Measurements from ENCODE around the gene PLEKHA1.

DNA sequence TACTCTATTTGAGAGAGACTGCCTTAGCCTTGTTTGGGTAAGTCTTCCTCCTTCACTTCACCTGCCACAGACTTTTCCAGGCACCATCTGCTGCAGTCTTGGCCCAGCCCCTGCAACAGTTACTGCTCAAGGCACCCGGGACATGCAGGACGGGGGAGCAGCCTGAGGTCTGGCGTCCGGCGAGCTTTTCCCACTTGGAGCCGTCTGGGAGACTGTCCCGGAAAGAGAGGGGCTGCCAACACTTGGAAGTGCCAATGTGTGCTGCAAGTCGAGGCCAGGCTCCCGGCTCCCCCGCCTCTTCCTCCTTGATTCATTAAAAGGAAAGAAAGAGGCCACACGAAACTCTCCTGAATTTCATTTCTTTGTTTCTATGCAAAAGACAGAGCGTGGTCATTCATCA lies 100.6 kb downstream of the PLEKHA1 start:
- TF ChIP-seq CTBP1 (IDR thresholded peaks at IDR 0.05; ENCODE audit: borderline replicate concordance) (no peak), FOXK2 (IDR thresholded peaks at IDR 0.05) (no peak), SUZ12 (IDR thresholded peaks at IDR 0.05) (no peak), SP1 (IDR thresholded peaks at IDR 0.05) (no peak), NFRKB (IDR thresholded peaks at IDR 0.05) (no peak), BHLHE40 (IDR thresholded peaks at IDR 0.05; ENCODE audit: borderline replicate concordance) (no peak), HDGF (IDR thresholded peaks at IDR 0.05; ENCODE audit: borderline replicate concordance) (no peak)
- TF ChIP-seq, protein P1, sequence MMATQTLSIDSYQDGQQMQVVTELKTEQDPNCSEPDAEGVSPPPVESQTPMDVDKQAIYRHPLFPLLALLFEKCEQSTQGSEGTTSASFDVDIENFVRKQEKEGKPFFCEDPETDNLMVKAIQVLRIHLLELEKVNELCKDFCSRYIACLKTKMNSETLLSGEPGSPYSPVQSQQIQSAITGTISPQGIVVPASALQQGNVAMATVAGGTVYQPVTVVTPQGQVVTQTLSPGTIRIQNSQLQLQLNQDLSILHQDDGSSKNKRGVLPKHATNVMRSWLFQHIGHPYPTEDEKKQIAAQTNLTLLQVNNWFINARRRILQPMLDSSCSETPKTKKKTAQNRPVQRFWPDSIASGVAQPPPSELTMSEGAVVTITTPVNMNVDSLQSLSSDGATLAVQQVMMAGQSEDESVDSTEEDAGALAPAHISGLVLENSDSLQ (IDR thresholded peaks at IDR 0.05) = no peak
